Uterus (tissue), 2 donors: ENCODE data around the gene L1CAM.

Experiments
- POLR2A ChIP-seq, 2 donors: fragments of 450-650 bp; IDR thresholded peaks; one replicate each; pipeline ENCODE4 v1.6.1; 2016; ENCODE audit warnings: antibody characterized with exemption in 2 of 2, mild to moderate bottlenecking in 1 of 2, moderate library complexity in 1 of 2
- TF ChIP-seq, protein P1 (sequence below), 4 experiments: fragments of 200-600 bp in 2 of 4; fragments of 450-650 bp in 2 of 4; sonication (generic) in 2 of 4; IDR thresholded peaks; one replicate each; pipeline ENCODE4 v1.5.1; 2016 to 2019; ENCODE audit warnings: antibody characterized with exemption in 4 of 4, mild to moderate bottlenecking in 2 of 4, moderate library complexity in 1 of 4

GRCh38 chrX:153867139-153867538, 18.8 kb downstream of the L1CAM start:
- TF ChIP-seq, protein P1, sequence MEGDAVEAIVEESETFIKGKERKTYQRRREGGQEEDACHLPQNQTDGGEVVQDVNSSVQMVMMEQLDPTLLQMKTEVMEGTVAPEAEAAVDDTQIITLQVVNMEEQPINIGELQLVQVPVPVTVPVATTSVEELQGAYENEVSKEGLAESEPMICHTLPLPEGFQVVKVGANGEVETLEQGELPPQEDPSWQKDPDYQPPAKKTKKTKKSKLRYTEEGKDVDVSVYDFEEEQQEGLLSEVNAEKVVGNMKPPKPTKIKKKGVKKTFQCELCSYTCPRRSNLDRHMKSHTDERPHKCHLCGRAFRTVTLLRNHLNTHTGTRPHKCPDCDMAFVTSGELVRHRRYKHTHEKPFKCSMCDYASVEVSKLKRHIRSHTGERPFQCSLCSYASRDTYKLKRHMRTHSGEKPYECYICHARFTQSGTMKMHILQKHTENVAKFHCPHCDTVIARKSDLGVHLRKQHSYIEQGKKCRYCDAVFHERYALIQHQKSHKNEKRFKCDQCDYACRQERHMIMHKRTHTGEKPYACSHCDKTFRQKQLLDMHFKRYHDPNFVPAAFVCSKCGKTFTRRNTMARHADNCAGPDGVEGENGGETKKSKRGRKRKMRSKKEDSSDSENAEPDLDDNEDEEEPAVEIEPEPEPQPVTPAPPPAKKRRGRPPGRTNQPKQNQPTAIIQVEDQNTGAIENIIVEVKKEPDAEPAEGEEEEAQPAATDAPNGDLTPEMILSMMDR (IDR thresholded peaks at IDR 0.05), result no peak
- no peak for TF ChIP-seq POLR2A (IDR thresholded peaks at IDR 0.05)
